GM23248 (cell line): Measurements from ENCODE around the gene UBE2I. TPM values are rescaled to one million over a fixed set of nuclear protein-coding genes. Genes with fewer than 3 reads are reported as not detected.

Source experiments
- DNase-seq: peaks from one replicate; pipeline ENCODE4 v3.0.0-alpha.2; 2015
- H2AFZ ChIP-seq: fragments of 200-600 bp; sonication (generic); 2 replicates; pipeline ENCODE4 v1.6.1; 2016; ENCODE audit warnings: antibody characterized with exemption
- H3F3A ChIP-seq: fragments of 200-600 bp; sonication (generic); 2 replicates; pipeline ENCODE4 v1.6.1; 2016; ENCODE audit warnings: mild to moderate bottlenecking, antibody characterized with exemption, mixed run types; ENCODE audit not compliant: insufficient read depth
- H3K27ac ChIP-seq: fragments of 200-600 bp; sonication (generic); 2 replicates; pipeline ENCODE4 v1.5.1; 2016; ENCODE audit warnings: mild to moderate bottlenecking
- H3K27me3 ChIP-seq: fragments of 200-600 bp; sonication (generic); replicated peaks from 2 replicates; pipeline ENCODE4 v1.6.1; 2016; ENCODE audit warnings: mild to moderate bottlenecking; ENCODE audit not compliant: insufficient read depth
- H3K36me3 ChIP-seq: fragments of 200-600 bp; sonication (generic); 2 replicates; pipeline ENCODE4 v1.6.1; 2016; ENCODE audit warnings: low read depth, mild to moderate bottlenecking
- H3K4me1 ChIP-seq: fragments of 200-600 bp; sonication (generic); 2 replicates; pipeline ENCODE4 v1.6.1; 2016; ENCODE audit warnings: mild to moderate bottlenecking; ENCODE audit not compliant: insufficient read depth
- H3K4me2 ChIP-seq: fragments of 200-600 bp; sonication (generic); one replicate; pipeline ENCODE4 v1.6.1; 2016; ENCODE audit warnings: mild to moderate bottlenecking; ENCODE audit not compliant: unreplicated experiment
- H3K4me3 ChIP-seq: fragments of 200-600 bp; sonication (generic); 2 replicates; pipeline ENCODE4 v1.5.1; 2016; ENCODE audit warnings: mild to moderate bottlenecking
- H3K79me2 ChIP-seq: fragments of 200-600 bp; sonication (generic); 2 replicates; pipeline ENCODE4 v1.6.1; 2016; ENCODE audit warnings: mild to moderate bottlenecking; ENCODE audit not compliant: insufficient read depth
- H3K9ac ChIP-seq: fragments of 200-600 bp; sonication (generic); 2 replicates; pipeline ENCODE4 v1.6.1; 2016; ENCODE audit warnings: mild to moderate bottlenecking
- H3K9me2 ChIP-seq: fragments of 200-600 bp; sonication (generic); 2 replicates; pipeline ENCODE4 v1.6.1; 2016; ENCODE audit warnings: mixed run types, mild to moderate bottlenecking, moderate library complexity; ENCODE audit not compliant: insufficient read depth
- H3K9me3 ChIP-seq: fragments of 200-600 bp; sonication (generic); one replicate; pipeline ENCODE4 v1.6.1; 2017; ENCODE audit warnings: low read depth
- H4K20me1 ChIP-seq: fragments of 200-600 bp; sonication (generic); 2 replicates; pipeline ENCODE4 v1.6.0; 2016; ENCODE audit not compliant: insufficient read depth
- EZH2 ChIP-seq: fragments of 200-600 bp; sonication (generic); IDR thresholded peaks from 2 replicates; pipeline ENCODE4 v1.6.1; 2018; ENCODE audit warnings: antibody characterized with exemption, mild to moderate bottlenecking; ENCODE audit not compliant: insufficient read depth, poor library complexity, severe bottlenecking
- EZH2phosphoT487 ChIP-seq: fragments of 200-600 bp; sonication (generic); IDR thresholded peaks from 2 replicates; pipeline ENCODE4 v1.6.1; 2018; ENCODE audit warnings: antibody characterized with exemption, moderate library complexity, mild to moderate bottlenecking, low read depth; ENCODE audit not compliant: insufficient read depth
- WGBS, 2 experiments: methylation state at CpG; one replicate each; pipeline ENCODE4 v1.1.6; 2015 to 2017; ENCODE audit warnings: low lambda C conversion rate in 2 of 2, low coverage in 1 of 2; ENCODE audit errors: missing lambda C conversion rate in 2 of 2; 5-methylcytosine and 5-hydroxymethylcytosine counted together
- in situ Hi-C: fragments of 300-500 bp; cut with MboI; formaldehyde crosslinking; loops from 2 replicates; pipeline ENCODE4 v1.15.0; 2020
- polyA plus RNA-seq: library from polyadenylated mRNA; unstranded; fragments of >200 nt; fragmentation: Nextera tagmentation; extraction: Ambion mirVana; gene quantifications from 2 replicates; pipeline ENCODE4 v1.2.1, GENCODE V29; 2016
- total RNA-seq: library from RNA; depleted of rRNA; stranded (reverse); fragments of >200 nt; shearing (Covaris generic); gene quantifications from 2 replicates; pipeline ENCODE4 v1.2.3, GENCODE V29; 2014

UBE2I gene
- total and polyA plus RNA-seq, 2 experiments from 2014 or later: 77.7 to 134 TPM

- no peaks in the 10 kb centered on the region for H3F3A ChIP-seq
- H3K79me2 ChIP-seq: peaks cover 37% of the 10 kb centered on the region
- in situ Hi-C loops: no loop called here
- peaks cover 7% of the 10 kb centered on the region; the same call in 1 of the 2 replicates for H3K4me1 ChIP-seq
- no peaks in the 10 kb centered on the region; the same call in 1 of the 2 replicates for H3K36me3 ChIP-seq
- H3K4me3 ChIP-seq: no peak overlapping the region
- H3K4me2 ChIP-seq: no peak overlapping the region
- H3K9ac ChIP-seq: no peak overlapping the region
- no peaks in the 10 kb centered on the region for H3K9me2 ChIP-seq
- H3K9me3 ChIP-seq: no peaks in the 10 kb centered on the region
- H4K20me1 ChIP-seq: no peaks in the 10 kb centered on the region
- WGBS, 2 experiments: 96% methylated on average over 12 to 15 of the region's 15 CpGs
- H3K27ac ChIP-seq: no peak overlapping the region
- no peaks in the 10 kb centered on the region for H3K27me3 ChIP-seq
- no peak overlapping the region for H2AFZ ChIP-seq
- no peak for DNase-seq
- no peak for TF ChIP-seq EZH2
- no peak for TF ChIP-seq EZH2phosphoT487
Observed at GRCh38 chr16:1348441-1348840, 39.0 kb downstream of the UBE2I start.

GRCh38 chr16:1348926-1349325 lies 39.5 kb downstream of the UBE2I start:
- DNase-seq: no peak
- no peaks in the 10 kb centered on the region for H3K27me3 ChIP-seq
- H3K9me3 ChIP-seq: no peaks in the 10 kb centered on the region
- in situ Hi-C loops: no loop called here
- H3K36me3 ChIP-seq: no peaks in the 10 kb centered on the region; the same call in 1 of the 2 replicates
- H3K4me3 ChIP-seq: no peak overlapping the region
- H2AFZ ChIP-seq: no peak overlapping the region
- peaks cover 42% of the 10 kb centered on the region for H3K79me2 ChIP-seq
- H3K27ac ChIP-seq: no peak overlapping the region
- no peak overlapping the region for H3K4me2 ChIP-seq
- peaks cover 7% of the 10 kb centered on the region; the same call in 1 of the 2 replicates for H3K4me1 ChIP-seq
- no peak for TF ChIP-seq EZH2
- TF ChIP-seq EZH2phosphoT487: no peak
- no peaks in the 10 kb centered on the region for H3F3A ChIP-seq
- H3K9me2 ChIP-seq: no peaks in the 10 kb centered on the region
- WGBS, 2 experiments: 74 to 82% methylated on average over 14 of the region's 14 CpGs
- no peak overlapping the region for H3K9ac ChIP-seq
- H4K20me1 ChIP-seq: no peaks in the 10 kb centered on the region

DNA sequence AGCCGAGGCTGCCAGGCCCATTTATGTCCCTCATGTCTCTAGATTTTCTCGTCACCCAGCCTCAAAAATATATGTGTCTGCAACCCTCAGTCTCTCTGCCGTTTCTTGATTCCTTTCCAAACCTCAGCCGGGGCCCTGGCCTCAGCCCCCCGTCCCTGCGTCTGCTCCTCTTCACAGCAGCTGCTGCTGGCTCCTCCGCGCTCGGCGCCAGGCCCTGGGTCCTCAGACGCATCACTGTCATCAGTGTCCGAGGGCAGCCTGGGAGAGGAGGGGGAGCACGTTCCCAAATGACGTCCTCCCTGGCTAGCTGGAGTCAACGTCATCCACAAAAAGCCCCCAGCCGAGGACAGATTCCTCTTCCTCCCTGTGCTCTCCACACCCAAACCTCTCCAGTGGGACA lies 39.9 kb downstream of the UBE2I start:
- H3K36me3 ChIP-seq: no peaks in the 10 kb centered on the region; the same call in 1 of the 2 replicates
- no peaks in the 10 kb centered on the region for H3K9me3 ChIP-seq
- peaks cover 7% of the 10 kb centered on the region; the same call in 1 of the 2 replicates for H3K4me1 ChIP-seq
- no peak for TF ChIP-seq EZH2
- TF ChIP-seq EZH2phosphoT487: no peak
- in situ Hi-C loops: no loop called here
- H3K9me2 ChIP-seq: no peaks in the 10 kb centered on the region
- peaks cover 47% of the 10 kb centered on the region for H3K79me2 ChIP-seq
- no peaks in the 10 kb centered on the region for H3K27me3 ChIP-seq
- H3F3A ChIP-seq: no peaks in the 10 kb centered on the region
- H3K9ac ChIP-seq: no peak overlapping the region
- no peak for DNase-seq
- no peaks in the 10 kb centered on the region for H4K20me1 ChIP-seq
- no peak overlapping the region for H2AFZ ChIP-seq
- no peak overlapping the region for H3K4me2 ChIP-seq
- H3K4me3 ChIP-seq: no peak overlapping the region
- WGBS, 2 experiments: 90 to 92% methylated on average over 16 of the region's 16 CpGs
- no peak overlapping the region for H3K27ac ChIP-seq

GRCh38 chr16:1349951-1350350 lies 40.5 kb downstream of the UBE2I start:
- DNase-seq: no peak
- H3K9ac ChIP-seq: no peak overlapping the region
- WGBS, 2 experiments: 92 to 98% methylated on average over 10 to 17 of the region's 17 CpGs
- no peak overlapping the region for H2AFZ ChIP-seq
- H3K9me3 ChIP-seq: no peaks in the 10 kb centered on the region
- no peaks in the 10 kb centered on the region for H3F3A ChIP-seq
- no peak overlapping the region for H3K4me3 ChIP-seq
- no peaks in the 10 kb centered on the region for H4K20me1 ChIP-seq
- no peaks in the 10 kb centered on the region for H3K9me2 ChIP-seq
- TF ChIP-seq EZH2phosphoT487 (no peak), EZH2 (no peak)
- no peak overlapping the region for H3K4me2 ChIP-seq
- H3K27me3 ChIP-seq: no peaks in the 10 kb centered on the region
- no peaks in the 10 kb centered on the region; the same call in 1 of the 2 replicates for H3K36me3 ChIP-seq
- in situ Hi-C loops: no loop called here
- peaks cover 7% of the 10 kb centered on the region; the same call in 1 of the 2 replicates for H3K4me1 ChIP-seq
- peaks cover 53% of the 10 kb centered on the region for H3K79me2 ChIP-seq
- H3K27ac ChIP-seq: no peak overlapping the region

DNA sequence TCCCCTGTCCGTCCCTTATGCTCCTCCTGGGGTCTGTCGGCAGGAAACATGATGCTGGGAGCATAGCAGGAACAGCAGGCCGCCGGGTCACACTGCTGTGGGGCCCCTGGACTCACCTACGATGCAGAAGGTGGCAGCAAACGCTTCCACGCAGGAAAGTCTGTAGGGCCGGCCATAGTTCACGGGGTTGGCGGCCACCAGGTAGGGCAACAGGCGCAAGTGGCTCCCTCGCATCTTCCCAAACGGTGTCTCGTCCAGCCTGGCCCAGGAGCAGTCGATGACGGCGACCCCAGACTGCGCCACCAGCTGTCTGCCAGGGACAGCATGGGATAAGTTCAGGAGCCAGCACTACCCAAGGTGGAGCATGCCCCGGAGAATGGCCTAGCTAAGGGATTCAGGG lies 41.3 kb downstream of the UBE2I start:
- H3K27me3 ChIP-seq: no peaks in the 10 kb centered on the region
- H3K4me2 ChIP-seq: peak overlapping the region; percentile 81
- H3K4me1 ChIP-seq: peaks cover 7% of the 10 kb centered on the region; the same call in 1 of the 2 replicates
- no peaks in the 10 kb centered on the region; the same call in 1 of the 2 replicates for H3K36me3 ChIP-seq
- peaks cover 60% of the 10 kb centered on the region for H3K79me2 ChIP-seq
- H3F3A ChIP-seq: no peaks in the 10 kb centered on the region
- 75 to 86% methylated on average over 17 to 19 of the region's 19 CpGs for WGBS, 2 experiments
- H4K20me1 ChIP-seq: no peaks in the 10 kb centered on the region
- H3K9ac ChIP-seq: peak overlapping the region; percentile 92
- no peak for TF ChIP-seq EZH2
- TF ChIP-seq EZH2phosphoT487: no peak
- H3K9me3 ChIP-seq: no peaks in the 10 kb centered on the region
- H2AFZ ChIP-seq: no peak overlapping the region
- peak overlapping the region; percentile 91 for H3K4me3 ChIP-seq
- no peaks in the 10 kb centered on the region for H3K9me2 ChIP-seq
- no peak for DNase-seq
- no peak overlapping the region for H3K27ac ChIP-seq
- in situ Hi-C loops: no loop called here
